HEK293 (cell line): ENCODE measurements around the gene CIC.

Experiments used
- CTCF ChIA-PET: fragments of 350-600 bp; formaldehyde crosslinking; extraction: SDS; loops from one replicate; lab custom pipeline; 2021; ENCODE audit warnings: antibody characterized with exemption; lab: Yijun Ruan, JAX
- POLR2A ChIA-PET: fragments of 300-600 bp; formaldehyde crosslinking; extraction: SDS; loops from one replicate; lab custom pipeline; 2020; ENCODE audit warnings: antibody characterized with exemption, inconsistent platforms; lab: Yijun Ruan, JAX
- H3K27ac ChIP-seq: fragments of 200-500 bp; sonication (Bioruptor generic); 2 replicates; pipeline ENCODE4 v1.5.1; 2014; ENCODE audit warnings: low read depth, low read length, control low read depth, inconsistent platforms; ENCODE audit errors: extremely low read depth
- H3K36me3 ChIP-seq, 2 experiments: fragments of 200-500 bp in 1 of 2; sonication (Bioruptor generic) in 1 of 2; 1 replicate in 1 of 2; 2 replicates in 1 of 2; pipeline ENCODE4 v1.5.1; 2014 to 2017; ENCODE audit warnings: inconsistent platforms in 2 of 2, low read length in 2 of 2; ENCODE audit not compliant: control insufficient read depth in 2 of 2, insufficient read depth in 1 of 2
- H3K4me1 ChIP-seq: fragments of 200-500 bp; sonication (Bioruptor generic); 2 replicates; pipeline ENCODE4 v1.5.1; 2014; ENCODE audit warnings: mild to moderate bottlenecking, low read length, inconsistent platforms; ENCODE audit not compliant: control insufficient read depth, insufficient read depth
- H3K4me3 ChIP-seq: 2 replicates; pipeline ENCODE4 v1.5.1; 2011; ENCODE audit warnings: low read depth, mild to moderate bottlenecking, control low read depth, low read length, moderate library complexity
- H3K9me3 ChIP-seq: fragments of 200-500 bp; sonication (Bioruptor generic); 2 replicates; pipeline ENCODE4 v1.5.1; 2014; ENCODE audit warnings: low read depth, low read length, inconsistent platforms; ENCODE audit not compliant: control insufficient read depth, insufficient read depth
- ATF2 ChIP-seq: fragments of 450-650 bp; formaldehyde crosslinking; IDR thresholded peaks from 2 replicates; pipeline ENCODE4 v1.5.1; 2016; ENCODE audit warnings: missing biosample characterization, missing genetic modification characterization, low read depth
- GFI1B ChIP-seq: fragments of 450-650 bp; formaldehyde crosslinking; IDR thresholded peaks from 2 replicates; pipeline ENCODE4 v1.5.1; 2016; ENCODE audit warnings: missing biosample characterization, missing genetic modification characterization
- HOXA7 ChIP-seq: sonication (generic); formaldehyde crosslinking; IDR thresholded peaks from 2 replicates; pipeline ENCODE4 v1.8.1; 2022; ENCODE audit warnings: missing genetic modification reagents, borderline replicate concordance
- MZF1 ChIP-seq: fragments of 450-650 bp; formaldehyde crosslinking; IDR thresholded peaks from 2 replicates; pipeline ENCODE4 v1.5.1; 2017; ENCODE audit warnings: missing biosample characterization, missing genetic modification characterization, borderline replicate concordance
- SALL2 ChIP-seq: fragments of 450-650 bp; formaldehyde crosslinking; IDR thresholded peaks from 2 replicates; pipeline ENCODE4 v1.5.0; 2017; ENCODE audit warnings: missing biosample characterization, mild to moderate bottlenecking, missing genetic modification characterization, borderline replicate concordance
- WT1 ChIP-seq: fragments of 450-650 bp; formaldehyde crosslinking; IDR thresholded peaks from 2 replicates; pipeline ENCODE4 v1.5.1; 2016; ENCODE audit warnings: missing biosample characterization, missing genetic modification characterization
- ZBTB26 ChIP-seq: fragments of 450-650 bp; formaldehyde crosslinking; optimal IDR thresholded peaks from 2 replicates; pipeline ENCODE3; 2016; ENCODE audit warnings: missing biosample characterization, mild to moderate bottlenecking, missing genetic modification characterization
- ZNF10 ChIP-seq: fragments of 450-650 bp; formaldehyde crosslinking; IDR thresholded peaks from 2 replicates; pipeline ENCODE4 v1.5.1; 2017; ENCODE audit warnings: missing biosample characterization, missing genetic modification characterization
- ZNF184 ChIP-seq: fragments of 450-650 bp; IDR thresholded peaks from 2 replicates; pipeline ENCODE4 v1.5.1; 2018; ENCODE audit warnings: missing biosample characterization, mild to moderate bottlenecking, missing genetic modification characterization
- ZNF280D ChIP-seq: fragments of 450-650 bp; formaldehyde crosslinking; IDR thresholded peaks from 2 replicates; pipeline ENCODE4 v1.5.1; 2016; ENCODE audit warnings: missing biosample characterization, missing genetic modification characterization
- ZNF416 ChIP-seq: fragments of 450-650 bp; formaldehyde crosslinking; IDR thresholded peaks from 2 replicates; pipeline ENCODE4 v1.5.1; 2016; ENCODE audit warnings: missing biosample characterization, missing genetic modification characterization
- ZNF433 ChIP-seq: fragments of 450-650 bp; formaldehyde crosslinking; IDR thresholded peaks from 2 replicates; pipeline ENCODE4 v1.5.1; 2016; ENCODE audit warnings: missing biosample characterization, missing genetic modification characterization, low read depth
- ZNF529 ChIP-seq: fragments of 450-650 bp; formaldehyde crosslinking; IDR thresholded peaks from 2 replicates; pipeline ENCODE4 v1.5.1; 2017; ENCODE audit warnings: missing genetic modification characterization, missing biosample characterization; ENCODE audit not compliant: insufficient replicate concordance
- ZNF561 ChIP-seq: fragments of 450-650 bp; IDR thresholded peaks from 2 replicates; pipeline ENCODE4 v1.5.1; 2018; ENCODE audit warnings: missing biosample characterization, missing genetic modification characterization, borderline replicate concordance
- ZNF645 ChIP-seq: fragments of 450-650 bp; formaldehyde crosslinking; IDR thresholded peaks from 2 replicates; pipeline ENCODE4; 2016; ENCODE audit warnings: missing biosample characterization, missing genetic modification characterization
- ZNF692 ChIP-seq: fragments of 450-650 bp; formaldehyde crosslinking; IDR thresholded peaks from 2 replicates; pipeline ENCODE4 v1.5.1; 2016; ENCODE audit warnings: missing biosample characterization, missing genetic modification characterization
- ZNF776 ChIP-seq: fragments of 450-650 bp; formaldehyde crosslinking; IDR thresholded peaks from 2 replicates; pipeline ENCODE4 v1.5.0; 2017; ENCODE audit warnings: missing biosample characterization, missing genetic modification characterization, borderline replicate concordance

CIC gene

GRCh38 chr19:42229855-42230351 is 39.1 kb upstream of the CIC start (continued):
- TF ChIP-seq ZNF280D (no peak), ZNF416 (tag by site-specific recombination) (no peak), ZNF529 (no peak), HOXA7 (CRISPR knock-in tag) (no peak), ZNF433 (no peak), ZNF10 (peak; percentile 81), MZF1 (tag by site-specific recombination) (peak; percentile 71; the same call in 1 of the 2 replicates), WT1 (tag by site-specific recombination) (peak; percentile 42; the same call in 1 of the 2 replicates), ZNF776 (tag by site-specific recombination) (no peak), ZBTB26 (no peak), ZNF645 (tag by site-specific recombination) (no peak), GFI1B (tag by site-specific recombination) (no peak), ZNF561 (tag by site-specific recombination) (no peak)
- TF ChIP-seq, all 188 proteins: peak for 8

- POLR2A ChIA-PET = interaction anchor here (0.6 to 3.9 kb wide), 7 partner anchors 9 to 151 kb away, joined by 3 to 32 read pairs (median 7); partner anchors contain the start of genes DEDD2, GSK3A and ZNF526
- Histone ChIP-seq H3K36me3 (peaks cover 87 to 95% of the 10 kb centered on the region in 2 experiments), H3K27ac (peak overlapping the region; percentile 36; the same call in 1 of the 2 replicates), H3K4me3 (no peak overlapping the region), H3K4me1 (no peaks in the 10 kb centered on the region), H3K9me3 (no peaks in the 10 kb centered on the region)
- CTCF ChIA-PET = interaction anchor here (0.6 to 2.5 kb wide), 4 partner anchors 10 to 49 kb away, joined by 3 to 11 read pairs (median 5); partner anchors contain the start of gene ZNF526
- TF ChIP-seq SALL2 (tag by site-specific recombination) (no peak), ZNF692 (0 out of 2 replicates have a peak, but pooled peaks have one; percentile 13), ATF2 (tag by site-specific recombination) (no peak), ZNF184 (tag by site-specific recombination) (no peak)
Measured at GRCh38 chr19:42230571-42230970, 38.5 kb upstream of the CIC start.
